Memory B cell (primary cell): ENCODE results near the gene DKKL1.
"Not testable (repeated sequence)": the region's sequence is repeated elsewhere in the genome, so short reads cannot be mapped to it uniquely, and the experiment has no call there.

Experiments
- ATAC-seq: fragments of 150-1000 bp; cut with Tn5 transposase; 2 replicates; pipeline ENCODE4 v1.10.0; 2021; ENCODE audit warnings: low read depth, mild to moderate bottlenecking, moderate library complexity
- DNase-seq, 2 donors: peaks; one replicate each; pipeline ENCODE4 v3.0.0; 2022; ENCODE audit warnings: low spot score in 2 of 2
- H3K27ac Mint-ChIP-seq: one replicate; pipeline ENCODE4 v1.8.0; 2022; ENCODE audit warnings: mild to moderate bottlenecking, moderate library complexity, mixed read lengths
- H3K27me3 Mint-ChIP-seq: one replicate; pipeline ENCODE4 v1.8.0; 2022; ENCODE audit warnings: mixed read lengths
- H3K36me3 Mint-ChIP-seq: one replicate; pipeline ENCODE4 v1.8.0; 2022; ENCODE audit warnings: mild to moderate bottlenecking, mixed read lengths
- H3K4me1 Mint-ChIP-seq: one replicate; pipeline ENCODE4 v1.8.0; 2022; ENCODE audit warnings: mixed read lengths
- H3K4me3 Mint-ChIP-seq: one replicate; pipeline ENCODE4 v1.8.0; 2022; ENCODE audit warnings: mild to moderate bottlenecking, moderate library complexity, mixed read lengths
- H3K9me3 Mint-ChIP-seq: one replicate; pipeline ENCODE4 v1.8.0; 2022; ENCODE audit warnings: mixed read lengths

DKKL1 gene

GRCh38 chr19:49362929-49363267 is 779 bp upstream of the DKKL1 start:
- DNase-seq (no peak), ATAC-seq (no peak)
- H3K4me1 Mint-ChIP-seq = peaks cover 22% of the 10 kb centered on the region
- H3K9me3 Mint-ChIP-seq = no peaks in the 10 kb centered on the region
- no peak overlapping the region for H3K4me3 Mint-ChIP-seq
- H3K36me3 Mint-ChIP-seq = no peaks in the 10 kb centered on the region
- H3K27me3 Mint-ChIP-seq = peaks cover 2% of the 10 kb centered on the region
- H3K27ac Mint-ChIP-seq = no peak overlapping the region

DNA sequence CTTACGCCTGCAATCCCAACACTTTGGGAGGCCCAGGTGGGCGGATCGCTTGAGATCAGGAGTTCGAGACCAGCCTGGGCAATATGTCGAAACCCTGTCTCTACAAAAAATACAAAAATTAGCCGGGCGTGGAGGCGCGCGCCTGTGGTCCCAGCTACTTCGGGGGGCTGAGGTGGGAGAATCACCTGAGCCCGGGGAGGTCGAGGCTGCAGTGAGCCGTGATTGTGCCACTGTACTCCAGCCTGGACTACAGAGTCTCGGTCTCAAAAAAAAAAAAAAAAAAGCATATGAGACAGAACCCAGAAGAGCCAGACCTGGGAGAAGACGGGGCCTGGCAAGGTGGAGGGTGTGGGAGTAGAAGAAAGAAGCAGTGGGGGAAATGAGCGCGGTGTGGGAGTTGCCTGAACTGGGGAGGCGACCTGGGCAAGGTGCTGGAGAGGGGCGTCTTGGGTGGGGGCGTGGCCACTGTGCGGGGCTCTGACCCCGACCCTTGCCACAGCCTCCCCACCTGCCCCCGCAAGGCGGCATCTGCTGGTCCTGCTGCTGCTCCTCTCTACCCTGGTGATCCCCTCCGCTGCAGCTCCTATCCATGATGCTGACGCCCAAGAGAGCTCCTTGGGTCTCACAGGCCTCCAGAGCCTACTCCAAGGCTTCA is 533 bp downstream of the DKKL1 start:
- DNase-seq = no peak
- H3K9me3 Mint-ChIP-seq = no peaks in the 10 kb centered on the region
- no peak overlapping the region for H3K4me3 Mint-ChIP-seq
- H3K27me3 Mint-ChIP-seq = peaks cover 2% of the 10 kb centered on the region
- H3K36me3 Mint-ChIP-seq = no peaks in the 10 kb centered on the region
- H3K27ac Mint-ChIP-seq = no peak overlapping the region
- H3K4me1 Mint-ChIP-seq = peaks cover 22% of the 10 kb centered on the region
- no peak for ATAC-seq

DNA sequence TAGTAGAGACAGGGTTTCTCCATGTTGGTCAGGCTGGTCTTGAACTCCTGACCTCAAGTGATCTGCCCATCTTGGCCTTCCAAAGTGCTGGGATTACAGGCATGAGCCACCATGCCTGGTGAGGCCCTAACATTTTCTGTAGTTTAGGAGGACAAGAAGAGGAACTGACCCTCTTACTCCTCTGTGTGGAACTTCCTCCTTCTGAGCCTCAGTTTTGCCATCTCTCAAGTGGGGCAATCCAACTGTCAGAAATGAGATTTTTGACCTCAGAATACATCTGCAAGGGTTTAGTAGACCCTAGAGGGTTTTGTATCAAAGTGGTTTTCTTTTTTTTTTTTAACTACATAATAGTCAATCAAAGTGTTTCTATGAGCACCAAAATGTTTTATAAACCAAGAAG is 2.4 kb downstream of the DKKL1 start:
- H3K4me3 Mint-ChIP-seq = no peak overlapping the region
- H3K36me3 Mint-ChIP-seq = peaks cover 4% of the 10 kb centered on the region
- no peak overlapping the region for H3K27ac Mint-ChIP-seq
- DNase-seq = no peak
- peaks cover 3% of the 10 kb centered on the region for H3K9me3 Mint-ChIP-seq
- no peak for ATAC-seq
- H3K27me3 Mint-ChIP-seq = no peaks in the 10 kb centered on the region
- H3K4me1 Mint-ChIP-seq = peaks cover 11% of the 10 kb centered on the region

DNA sequence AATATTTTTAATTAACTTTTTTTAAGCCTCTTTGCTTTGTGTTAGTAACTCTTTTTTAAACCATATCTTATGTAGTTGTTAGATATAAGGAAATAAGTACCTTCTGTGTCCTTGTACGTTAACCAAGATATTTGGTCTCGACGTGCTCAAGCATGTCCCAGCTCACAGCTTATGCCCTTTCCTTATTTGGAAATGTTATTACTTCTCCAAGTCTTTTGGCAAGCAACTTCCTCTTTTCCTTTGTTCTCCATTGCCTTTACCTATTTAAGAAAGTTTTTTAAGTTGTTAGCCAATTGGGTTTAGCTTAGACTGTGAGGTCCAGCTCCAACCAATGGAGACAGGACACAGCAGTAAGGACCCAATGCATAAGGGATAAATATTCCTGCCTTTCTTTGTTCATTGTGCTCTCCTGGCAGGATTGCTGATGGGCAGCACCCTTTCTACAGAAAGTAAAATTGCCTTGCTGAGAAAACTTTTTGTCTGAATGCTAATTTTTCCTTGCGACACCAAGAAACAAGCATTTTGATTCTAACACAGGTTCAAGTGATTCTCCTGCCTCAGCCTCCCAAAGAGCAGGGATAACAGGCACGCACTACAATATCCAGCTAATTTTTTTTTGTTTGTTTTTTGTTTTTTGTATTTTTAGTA is 5.2 kb downstream of the DKKL1 start:
- H3K9me3 Mint-ChIP-seq = peaks cover 3% of the 10 kb centered on the region
- ATAC-seq (no peak), DNase-seq (no peak)
- no peaks in the 10 kb centered on the region for H3K27me3 Mint-ChIP-seq
- peaks cover 4% of the 10 kb centered on the region for H3K36me3 Mint-ChIP-seq
- peaks cover 6% of the 10 kb centered on the region for H3K4me1 Mint-ChIP-seq
- no peak overlapping the region for H3K27ac Mint-ChIP-seq
- no peak overlapping the region for H3K4me3 Mint-ChIP-seq

GRCh38 chr19:49371184-49371583 is 7.5 kb downstream of the DKKL1 start:
- Mint-ChIP-seq H3K36me3 (peaks cover 4% of the 10 kb centered on the region), H3K27ac (no peak overlapping the region), H3K9me3 (peaks cover 3% of the 10 kb centered on the region), H3K4me1 (peaks cover 4% of the 10 kb centered on the region), H3K4me3 (no peak overlapping the region), H3K27me3 (peaks cover 1% of the 10 kb centered on the region)
- DNase-seq = no peak
- ATAC-seq = no peak

GRCh38 chr19:49373174-49373573 is 9.5 kb downstream of the DKKL1 start:
- not testable (repeated sequence) for H3K4me3 Mint-ChIP-seq, ATAC-seq, H3K9me3 Mint-ChIP-seq, H3K4me1 Mint-ChIP-seq, H3K36me3 Mint-ChIP-seq, H3K27ac Mint-ChIP-seq, H3K27me3 Mint-ChIP-seq, DNase-seq

DNA sequence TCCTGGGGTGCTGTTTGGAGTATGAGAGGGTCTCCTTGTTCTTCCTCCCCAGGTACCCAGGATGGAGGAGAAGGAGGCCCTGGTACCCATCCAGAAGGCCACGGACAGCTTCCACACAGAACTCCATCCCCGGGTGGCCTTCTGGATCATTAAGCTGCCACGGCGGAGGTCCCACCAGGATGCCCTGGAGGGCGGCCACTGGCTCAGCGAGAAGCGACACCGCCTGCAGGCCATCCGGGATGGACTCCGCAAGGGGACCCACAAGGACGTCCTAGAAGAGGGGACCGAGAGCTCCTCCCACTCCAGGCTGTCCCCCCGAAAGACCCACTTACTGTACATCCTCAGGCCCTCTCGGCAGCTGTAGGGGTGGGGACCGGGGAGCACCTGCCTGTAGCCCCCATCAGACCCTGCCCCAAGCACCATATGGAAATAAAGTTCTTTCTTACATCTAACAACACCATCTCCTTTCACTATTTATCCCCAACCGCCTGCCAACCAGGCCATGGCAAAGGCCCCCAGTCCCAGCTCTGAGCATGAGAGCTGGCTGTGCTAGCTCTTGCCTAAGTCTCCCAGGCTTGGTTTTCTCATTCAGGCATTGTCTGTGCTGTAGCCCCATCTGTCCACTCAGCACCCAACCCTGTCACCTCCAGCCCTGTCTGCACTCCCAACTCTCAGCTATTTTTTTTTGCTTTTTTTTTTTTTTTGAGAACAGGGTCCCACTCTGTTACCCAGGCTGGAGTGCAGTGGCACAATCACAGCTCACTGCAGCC is 11.2 kb downstream of the DKKL1 start:
- no peak for DNase-seq
- Mint-ChIP-seq H3K4me3 (no peak overlapping the region), H3K4me1 (peaks cover 6% of the 10 kb centered on the region), H3K27me3 (peaks cover 5% of the 10 kb centered on the region), H3K36me3 (peaks cover 3% of the 10 kb centered on the region), H3K27ac (no peak overlapping the region), H3K9me3 (no peaks in the 10 kb centered on the region)
- ATAC-seq = no peak

DNA sequence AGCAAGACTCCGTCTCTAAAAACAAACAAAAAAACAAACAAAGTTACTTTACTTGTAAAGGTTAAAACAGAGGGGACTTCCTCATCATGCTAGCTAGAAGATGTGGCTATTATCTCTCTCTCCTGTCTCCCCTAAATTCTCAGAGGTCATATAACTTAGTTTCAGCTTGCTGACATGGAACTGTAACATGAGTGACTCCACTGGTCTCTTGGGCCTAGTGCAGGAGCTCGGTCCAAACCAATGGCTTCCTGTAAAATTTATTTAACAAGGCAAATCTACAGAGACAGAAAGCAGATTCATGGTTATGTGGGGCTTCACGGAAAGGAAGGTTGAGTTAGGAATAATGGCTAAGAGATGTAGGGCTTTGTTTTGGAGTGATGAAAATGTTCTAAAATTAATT is 14.8 kb downstream of the DKKL1 start:
- DNase-seq = no peak
- Mint-ChIP-seq H3K4me3 (no peak overlapping the region), H3K27me3 (peaks cover 5% of the 10 kb centered on the region), H3K36me3 (peaks cover 7% of the 10 kb centered on the region), H3K27ac (no peak overlapping the region), H3K4me1 (peaks cover 3% of the 10 kb centered on the region), H3K9me3 (peaks cover 6% of the 10 kb centered on the region)
- no peak for ATAC-seq

DNA sequence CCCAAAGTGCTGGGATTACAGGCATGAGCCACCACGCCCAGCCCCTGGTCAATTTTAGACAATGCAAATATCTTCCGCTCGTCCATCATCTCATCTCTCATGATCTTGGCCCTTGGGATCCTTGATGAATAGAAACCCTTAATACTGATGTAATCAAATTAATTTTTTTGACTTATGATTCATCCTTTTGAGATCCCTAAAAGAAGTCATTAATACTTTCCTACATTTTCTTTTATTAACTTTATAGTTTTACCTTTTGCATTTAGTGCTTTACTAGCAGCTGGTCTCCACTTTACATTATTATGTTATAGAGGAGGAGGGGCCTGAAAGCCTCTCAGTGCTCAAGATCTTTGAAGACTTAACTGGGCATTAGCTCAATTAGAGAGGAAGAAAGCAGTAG is 16.7 kb downstream of the DKKL1 start:
- no peak overlapping the region for H3K27ac Mint-ChIP-seq
- ATAC-seq (no peak), DNase-seq (no peak)
- H3K4me3 Mint-ChIP-seq = no peak overlapping the region
- H3K36me3 Mint-ChIP-seq = peaks cover 7% of the 10 kb centered on the region
- H3K4me1 Mint-ChIP-seq = peaks cover 3% of the 10 kb centered on the region
- peaks cover 6% of the 10 kb centered on the region for H3K9me3 Mint-ChIP-seq
- peaks cover 5% of the 10 kb centered on the region for H3K27me3 Mint-ChIP-seq

DNA sequence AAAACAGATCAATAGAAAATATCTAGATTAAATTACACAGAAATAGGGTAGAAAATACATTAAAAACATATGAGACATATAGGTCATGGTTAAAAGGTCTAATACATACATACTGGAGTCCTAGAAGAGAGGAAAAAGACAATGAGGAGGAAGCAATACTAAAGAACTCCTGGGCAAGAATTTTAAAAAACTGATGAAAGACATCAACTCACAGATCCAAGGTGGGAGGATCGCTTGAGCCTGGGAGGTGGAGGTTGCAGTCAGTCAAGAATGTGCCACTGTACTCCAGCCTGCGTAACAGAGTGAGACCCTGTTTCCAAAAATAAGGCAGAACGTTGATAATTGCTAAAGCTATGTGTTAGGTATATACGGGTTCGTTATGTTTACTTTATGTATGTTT is 19.0 kb downstream of the DKKL1 start:
- no peak overlapping the region for H3K27ac Mint-ChIP-seq
- ATAC-seq (no peak), DNase-seq (no peak)
- H3K27me3 Mint-ChIP-seq = no peaks in the 10 kb centered on the region
- peaks cover 7% of the 10 kb centered on the region for H3K9me3 Mint-ChIP-seq
- peaks cover 3% of the 10 kb centered on the region for H3K4me1 Mint-ChIP-seq
- H3K4me3 Mint-ChIP-seq = no peak overlapping the region
- peaks cover 5% of the 10 kb centered on the region for H3K36me3 Mint-ChIP-seq

- H3K36me3 Mint-ChIP-seq = peaks cover 5% of the 10 kb centered on the region
Measured at GRCh38 chr19:49383599-49383998, 19.9 kb downstream of the DKKL1 start.

DNA sequence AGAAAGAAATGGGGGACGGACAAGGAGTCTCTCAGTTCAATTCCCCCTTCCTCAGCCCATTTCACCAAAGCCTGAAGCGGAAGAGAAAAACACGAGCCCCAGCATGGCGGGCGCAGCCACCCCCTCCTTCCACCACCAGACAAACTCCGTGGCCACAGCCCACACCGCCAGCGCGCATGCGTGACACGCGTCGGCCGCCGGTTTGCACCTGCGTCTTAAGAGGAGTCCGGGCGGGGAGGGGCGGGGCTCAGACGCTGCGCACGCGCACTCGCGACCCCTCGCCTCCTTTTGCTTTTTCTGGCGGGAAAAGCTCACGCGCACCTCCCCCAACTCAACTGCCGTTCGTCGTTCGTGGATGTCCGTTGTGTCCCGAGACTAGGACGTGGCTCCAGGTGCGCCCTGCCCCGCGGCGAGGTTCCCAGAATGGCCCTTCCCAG is 24.3 kb downstream of the DKKL1 start, which contains the start of gene KASH5:
Gene KASH5 (plus strand): TSS at position 314 of the 437 bp plus-strand sequence. CDS start 2,635 bp downstream, outside the sequence.
- H3K27me3 Mint-ChIP-seq = no peaks in the 10 kb centered on the region
- ATAC-seq = peak; percentile 65
- H3K9me3 Mint-ChIP-seq = peaks cover 1% of the 10 kb centered on the region
- H3K4me3 Mint-ChIP-seq = peak within 1 kb of the TSS; percentile 79
- peak within 1 kb of the TSS; percentile 85 for H3K27ac Mint-ChIP-seq
- peaks cover 29% of the 10 kb centered on the region for H3K4me1 Mint-ChIP-seq
- no peaks in the 10 kb centered on the region for H3K36me3 Mint-ChIP-seq
- DNase-seq = peak; percentile 60 to 87

More at GRCh38 chr19:49383599-49383998, 19.9 kb downstream of the DKKL1 start:
- Mint-ChIP-seq H3K4me3 (no peak overlapping the region), H3K9me3 (peaks cover 7% of the 10 kb centered on the region), H3K4me1 (peaks cover 8% of the 10 kb centered on the region), H3K27ac (no peak overlapping the region), H3K27me3 (no peaks in the 10 kb centered on the region)
- no peak for ATAC-seq
- no peak for DNase-seq

DNA sequence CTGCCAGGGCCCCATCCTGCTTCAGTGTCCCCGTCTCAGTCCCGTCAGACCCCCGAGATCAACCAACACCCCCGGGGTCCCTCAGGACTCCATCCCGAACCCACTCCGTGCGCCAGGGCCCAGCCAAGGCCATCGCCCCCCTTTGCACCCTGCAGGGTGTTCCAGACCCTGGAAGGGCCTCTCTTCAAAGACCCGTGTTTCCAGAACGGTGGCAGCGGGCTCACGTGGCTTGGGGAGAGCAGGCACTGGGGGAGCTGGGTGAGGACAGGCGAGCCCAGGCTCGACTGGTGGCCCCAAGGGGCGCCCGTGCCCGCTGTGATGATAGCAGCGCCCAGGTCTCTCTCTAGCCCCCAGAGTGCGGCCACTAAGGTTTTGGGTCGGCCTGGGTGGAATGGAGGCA is 25.7 kb downstream of the DKKL1 start:
- peaks cover 29% of the 10 kb centered on the region for H3K4me1 Mint-ChIP-seq
- no peaks in the 10 kb centered on the region for H3K27me3 Mint-ChIP-seq
- no peak overlapping the region for H3K4me3 Mint-ChIP-seq
- H3K36me3 Mint-ChIP-seq = no peaks in the 10 kb centered on the region
- no peak for DNase-seq
- peak overlapping the region; percentile 70 for H3K27ac Mint-ChIP-seq
- ATAC-seq = no peak
- peaks cover 1% of the 10 kb centered on the region for H3K9me3 Mint-ChIP-seq

GRCh38 chr19:49390131-49390928 is 26.7 kb downstream of the DKKL1 start:
- Mint-ChIP-seq H3K36me3 (no peaks in the 10 kb centered on the region), H3K9me3 (peaks cover 1% of the 10 kb centered on the region), H3K4me3 (peak overlapping the region; percentile 58), H3K27ac (peak overlapping the region; percentile 70), H3K27me3 (no peaks in the 10 kb centered on the region), H3K4me1 (peaks cover 29% of the 10 kb centered on the region)
- DNase-seq = no peak
- no peak for ATAC-seq
